Fibroblast of the aortic adventitia (primary cell): ENCODE data around the gene FAT4. TPM values are rescaled to one million over a fixed set of nuclear protein-coding genes. Genes with fewer than 3 reads are reported as not detected.

Source experiments
- DNase-seq: peaks from one replicate; pipeline ENCODE4 v3.0.0-alpha.2; 2010; ENCODE audit warnings: low read depth
- H3K4me3 ChIP-seq: 2 replicates; pipeline ENCODE4 v1.5.1; 2011; ENCODE audit warnings: low read depth, mild to moderate bottlenecking, control low read depth, low read length, moderate library complexity
- CTCF ChIP-seq: IDR thresholded peaks from 2 replicates; pipeline ENCODE4 v1.5.1; 2011; ENCODE audit warnings: mild to moderate bottlenecking, low read length, control low read depth, inconsistent platforms; ENCODE audit not compliant: insufficient read depth
- total RNA-seq: library from RNA; depleted of rRNA; stranded (reverse); fragments of >200 nt; gene quantifications from 2 replicates; pipeline ENCODE4 v1.2.3, GENCODE V29; 2012; ENCODE audit warnings: low replicate concordance

Gene FAT4
- total RNA-seq, 1 donor = 32.8 TPM

GRCh38 chr4:125331116-125331515, 16.4 kb downstream of the FAT4 start:
- no peak for TF ChIP-seq CTCF
- no peak overlapping the region for H3K4me3 ChIP-seq
- DNase-seq = no peak

DNA sequence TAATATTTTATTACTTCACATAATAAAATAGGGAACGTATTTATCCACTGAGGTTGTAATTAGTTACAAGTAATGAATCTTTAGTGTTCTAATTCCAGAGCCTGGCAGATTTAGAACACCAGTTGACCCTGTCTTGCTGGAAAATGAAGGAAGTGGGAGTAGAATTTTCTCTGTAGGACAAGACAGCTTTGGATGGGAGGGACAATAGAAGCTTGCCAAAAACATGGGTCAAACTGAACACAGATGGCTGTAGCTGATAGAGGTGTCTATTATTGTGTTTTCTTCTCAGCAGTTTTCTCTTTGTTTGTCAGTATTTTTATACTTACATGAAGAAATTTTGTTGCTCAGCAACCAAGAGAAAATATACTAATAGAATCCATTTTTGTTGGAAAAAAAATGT, 20.2 kb downstream of the FAT4 start:
- DNase-seq = no peak
- H3K4me3 ChIP-seq = no peak overlapping the region
- TF ChIP-seq CTCF = no peak

DNA sequence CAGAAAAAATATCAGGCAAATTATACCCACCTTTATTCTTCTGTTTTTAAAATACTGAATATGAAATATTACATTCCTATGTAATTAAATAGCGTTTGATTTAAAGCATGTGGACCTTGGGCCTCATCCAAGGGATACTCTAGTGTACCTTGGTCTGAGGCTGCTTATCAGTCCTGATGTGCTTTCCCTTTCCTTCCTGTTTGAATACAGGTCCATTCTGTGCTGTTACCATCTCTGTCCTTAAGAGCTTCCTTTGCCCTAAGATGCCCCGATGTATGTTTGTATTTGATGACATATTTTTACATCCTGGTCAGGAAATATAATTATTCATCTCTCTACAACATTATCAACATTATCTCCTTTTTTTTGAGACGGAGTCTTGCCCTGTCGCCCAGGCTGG, 24.1 kb downstream of the FAT4 start:
- no peak for TF ChIP-seq CTCF
- DNase-seq = no peak
- no peak overlapping the region for H3K4me3 ChIP-seq

DNA sequence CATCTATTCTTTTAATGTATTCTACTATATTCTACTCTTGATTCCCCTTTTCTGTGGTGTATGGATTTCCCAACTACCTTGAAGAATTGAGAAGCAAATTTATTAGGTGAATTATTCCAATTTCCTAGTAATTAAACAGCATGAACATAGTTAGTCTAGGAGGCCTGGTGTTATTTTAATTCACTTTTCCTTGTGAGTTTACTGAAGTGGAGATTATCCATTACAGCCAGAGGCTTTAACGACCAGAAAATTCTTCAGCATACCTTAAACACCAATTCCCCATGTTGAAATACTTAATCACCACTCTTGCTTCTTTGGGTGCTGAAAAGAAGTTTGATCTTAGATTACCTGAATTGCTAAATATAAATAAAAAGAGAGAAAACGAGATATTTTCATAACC, 29.4 kb downstream of the FAT4 start:
- TF ChIP-seq CTCF = no peak
- no peak overlapping the region for H3K4me3 ChIP-seq
- no peak for DNase-seq

GRCh38 chr4:125346616-125347015, 31.9 kb downstream of the FAT4 start:
- DNase-seq = no peak
- TF ChIP-seq CTCF = no peak
- no peak overlapping the region for H3K4me3 ChIP-seq

DNA sequence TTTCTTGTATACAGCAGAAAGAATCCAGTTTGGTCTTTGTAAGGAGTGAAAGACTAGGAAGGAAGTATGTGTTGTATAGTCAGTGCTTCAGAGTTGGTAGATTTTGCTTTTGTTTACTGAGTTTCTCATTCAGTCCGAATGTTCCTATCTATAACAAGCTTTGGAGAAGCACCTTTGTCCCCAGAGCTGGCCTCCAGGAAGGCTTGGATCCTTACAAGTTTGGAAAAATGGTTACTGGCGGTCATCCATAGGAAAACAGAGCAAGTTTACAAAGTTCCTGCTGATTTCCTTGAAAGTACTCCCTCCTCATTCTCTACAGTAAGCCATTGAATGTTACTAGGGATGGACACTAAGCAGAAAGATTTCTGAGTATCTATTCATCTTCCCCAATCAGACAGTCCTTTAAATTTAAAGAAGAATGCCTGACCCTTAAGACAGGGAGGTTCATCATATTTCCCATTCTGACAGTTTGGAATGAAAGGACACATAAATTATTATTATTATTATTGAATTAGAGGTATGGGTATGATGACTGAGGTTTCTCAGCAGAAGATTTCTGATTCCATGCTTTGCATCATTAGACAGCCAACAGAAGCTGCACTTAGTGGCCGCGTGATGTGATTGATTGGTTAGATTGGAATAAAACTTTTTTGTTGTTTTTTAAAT, 35.8 kb downstream of the FAT4 start:
- DNase-seq = no peak
- H3K4me3 ChIP-seq = no peak overlapping the region
- TF ChIP-seq CTCF = no peak

DNA sequence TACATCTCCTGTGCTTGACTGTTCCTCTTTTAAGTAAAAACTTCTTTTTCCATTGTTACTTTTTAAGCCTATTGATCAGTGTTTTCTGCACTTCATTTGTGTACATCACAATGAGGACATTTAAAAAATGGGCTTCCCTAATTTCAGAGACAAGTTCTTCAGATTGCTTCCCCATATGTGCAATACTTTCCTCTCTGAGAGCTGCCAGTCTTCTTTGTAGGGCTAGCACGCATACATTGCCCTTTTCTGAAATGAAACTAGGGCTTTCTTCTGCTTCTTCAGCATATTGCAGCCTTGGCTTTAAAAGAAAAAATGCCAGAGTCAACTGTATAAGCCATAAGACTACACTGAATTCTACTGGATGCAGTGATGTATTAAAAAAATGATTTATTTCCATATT, 37.8 kb downstream of the FAT4 start:
- no peak for TF ChIP-seq CTCF
- no peak overlapping the region for H3K4me3 ChIP-seq
- no peak for DNase-seq
